GM21423 (cell line): ENCODE measurements around the gene IFT122.
"Not testable (repeated sequence)": the region's sequence is repeated elsewhere in the genome, so short reads cannot be mapped to it uniquely, and the experiment has no call there.

Experiments
- ATAC-seq: cut with Tn5 transposase; IDR thresholded peaks from one replicate; pipeline ENCODE4 v1.9.1; 2021; ENCODE audit warnings: mild to moderate bottlenecking, moderate library complexity; ENCODE audit not compliant: unreplicated experiment

The IFT122 gene

DNA sequence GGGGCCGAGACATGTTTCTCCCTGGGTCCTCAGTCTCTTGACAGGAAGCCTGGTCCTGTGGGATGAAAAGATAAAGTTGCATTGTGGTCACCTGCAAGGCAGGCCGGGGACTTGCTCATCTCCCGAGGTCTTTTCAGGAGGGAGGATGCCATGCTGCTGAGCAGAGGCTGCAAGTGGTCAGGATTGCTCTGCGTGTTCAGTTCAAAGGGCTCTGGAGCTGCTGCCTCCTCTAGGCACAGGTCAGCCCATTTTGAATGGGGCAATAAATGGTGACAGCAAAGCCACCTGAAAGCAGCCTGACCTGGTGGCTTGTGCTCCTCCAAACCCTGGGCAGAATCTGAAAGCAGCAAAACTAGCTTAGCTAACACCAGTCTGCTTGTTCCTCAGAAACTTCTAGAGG is 51.1 kb downstream of the IFT122 start:
- not testable (repeated sequence) for ATAC-seq

- ATAC-seq = no peak
These were observed 51.8 kb downstream of the IFT122 start for GRCh38 chr3:129491794-129492193.

GRCh38 chr3:129492691-129493090 is 52.7 kb downstream of the IFT122 start:
- ATAC-seq = no peak

- no peak for ATAC-seq
These were observed 53.2 kb downstream of the IFT122 start for GRCh38 chr3:129493206-129493605.

- ATAC-seq = not testable (repeated sequence)
These were observed 54.5 kb downstream of the IFT122 start for GRCh38 chr3:129494499-129494898.

DNA sequence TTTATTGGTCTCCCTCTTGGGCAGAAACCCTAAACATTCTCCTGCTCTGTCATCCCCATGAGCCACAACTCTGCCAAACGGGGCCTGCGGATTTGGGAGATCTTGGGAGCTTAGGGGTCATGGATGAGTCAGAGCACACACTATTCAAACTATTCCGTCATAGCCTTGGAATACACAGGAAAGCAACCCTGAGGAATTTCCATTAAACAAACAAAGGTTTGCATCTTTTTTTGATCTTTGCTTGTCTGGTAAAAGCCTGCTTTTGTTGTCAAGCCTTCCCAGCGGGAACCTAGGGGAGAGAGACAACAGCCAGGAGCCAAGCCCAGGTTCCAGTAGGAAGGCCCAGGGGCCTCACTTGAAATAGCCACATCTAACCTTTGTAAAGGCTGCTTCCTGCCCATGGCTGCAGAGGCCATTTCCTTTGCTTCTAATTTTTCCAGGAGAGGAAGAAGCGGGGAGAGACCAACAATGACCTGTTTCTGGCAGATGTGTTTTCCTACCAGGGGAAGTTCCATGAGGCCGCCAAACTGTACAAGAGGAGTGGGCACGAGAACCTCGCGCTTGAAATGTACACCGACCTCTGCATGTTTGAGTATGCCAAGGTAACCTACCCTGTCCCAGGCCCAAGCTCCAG is 55.1 kb downstream of the IFT122 start:
- not testable (repeated sequence) for ATAC-seq

GRCh38 chr3:129497876-129498275 is 57.9 kb downstream of the IFT122 start:
- ATAC-seq = not testable (repeated sequence)

- ATAC-seq = not testable (repeated sequence)
These were observed 58.8 kb downstream of the IFT122 start for GRCh38 chr3:129498603-129499488.

DNA sequence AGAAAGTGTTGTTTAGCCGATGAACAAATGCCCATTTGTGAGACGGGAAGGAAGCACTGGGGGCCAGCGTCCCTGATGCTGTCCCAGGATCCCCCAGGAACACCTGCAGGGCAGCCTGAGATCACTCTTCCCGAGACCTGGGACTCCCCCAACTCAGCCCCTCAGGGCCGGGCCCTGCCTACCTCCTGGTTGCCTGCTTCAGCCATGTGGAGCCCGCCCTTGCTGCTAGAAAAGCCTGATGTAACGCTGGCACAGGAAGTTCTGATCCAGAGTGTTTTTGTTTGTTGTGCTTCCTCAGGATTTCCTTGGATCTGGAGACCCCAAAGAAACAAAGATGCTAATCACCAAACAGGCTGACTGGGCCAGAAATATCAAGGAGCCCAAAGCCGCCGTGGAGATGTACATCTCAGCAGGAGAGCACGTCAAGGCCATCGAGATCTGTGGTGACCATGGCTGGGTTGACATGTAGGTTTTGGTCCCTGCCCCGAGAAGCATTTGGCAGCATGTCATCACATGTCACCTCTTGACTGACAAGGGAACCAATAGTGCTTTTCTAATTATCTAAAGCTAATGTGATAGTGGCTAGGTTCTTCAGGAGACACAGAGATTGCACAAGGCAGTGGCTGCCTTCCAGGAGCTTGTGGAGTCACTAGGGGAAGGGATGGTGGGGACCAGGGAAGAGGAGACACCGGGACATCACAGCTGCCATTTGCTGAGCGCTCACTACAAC is 59.7 kb downstream of the IFT122 start:
- not testable (repeated sequence) for ATAC-seq

DNA sequence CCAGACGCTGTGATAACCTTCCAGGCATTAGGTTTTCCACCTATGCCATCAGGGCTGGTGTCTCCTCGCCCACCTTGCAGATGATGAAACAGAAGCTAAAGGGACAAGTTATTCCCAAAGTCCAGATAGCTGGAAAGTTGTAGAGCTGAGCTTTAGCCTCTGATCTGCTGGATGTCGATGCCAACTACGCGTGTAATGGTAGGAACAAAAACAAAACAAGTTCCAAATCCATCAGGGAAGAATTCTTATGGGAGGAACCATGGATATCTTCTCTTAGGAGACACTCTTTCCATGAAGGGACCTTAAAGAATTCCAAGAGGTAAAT is 60.3 kb downstream of the IFT122 start:
- no peak for ATAC-seq

- no peak for ATAC-seq
These were observed 61.6 kb downstream of the IFT122 start for GRCh38 chr3:129501630-129502029.

DNA sequence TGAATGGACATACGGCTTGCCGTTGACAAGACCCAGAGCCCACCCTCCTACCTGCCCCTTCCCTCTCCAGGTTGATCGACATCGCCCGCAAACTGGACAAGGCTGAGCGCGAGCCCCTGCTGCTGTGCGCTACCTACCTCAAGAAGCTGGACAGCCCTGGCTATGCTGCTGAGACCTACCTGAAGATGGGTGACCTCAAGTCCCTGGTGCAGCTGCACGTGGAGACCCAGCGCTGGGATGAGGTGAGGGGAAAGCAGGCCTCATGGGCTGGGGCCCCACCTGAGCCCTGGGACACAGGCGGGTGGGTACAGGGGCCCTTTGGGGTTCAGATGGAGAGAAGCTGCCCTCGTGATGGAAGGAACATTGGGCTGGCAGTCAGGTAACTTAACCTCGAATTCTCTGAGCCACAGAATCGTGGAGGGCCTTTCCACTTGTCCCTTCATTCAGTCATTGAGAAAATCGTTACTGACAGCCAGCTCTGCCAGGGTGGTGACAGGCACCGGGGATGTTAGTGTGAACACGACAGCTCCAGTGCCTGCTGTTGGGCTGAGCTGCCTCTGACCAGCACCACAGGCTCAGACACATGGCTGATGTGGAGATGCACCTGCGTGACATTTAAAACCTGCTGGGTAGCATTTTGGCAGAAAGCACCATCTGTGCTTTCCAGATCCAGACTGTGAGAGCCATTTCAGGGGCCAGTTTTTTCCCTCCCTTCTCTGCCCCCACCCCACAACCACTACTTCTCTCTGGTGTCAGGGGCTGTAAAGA is 62.8 kb downstream of the IFT122 start:
- no peak for ATAC-seq

GRCh38 chr3:129503471-129504291 is 63.7 kb downstream of the IFT122 start:
- ATAC-seq = no peak

GRCh38 chr3:129504471-129505100 is 64.6 kb downstream of the IFT122 start:
- ATAC-seq = no peak

GRCh38 chr3:129505341-129505740 is 65.3 kb downstream of the IFT122 start:
- no peak for ATAC-seq

DNA sequence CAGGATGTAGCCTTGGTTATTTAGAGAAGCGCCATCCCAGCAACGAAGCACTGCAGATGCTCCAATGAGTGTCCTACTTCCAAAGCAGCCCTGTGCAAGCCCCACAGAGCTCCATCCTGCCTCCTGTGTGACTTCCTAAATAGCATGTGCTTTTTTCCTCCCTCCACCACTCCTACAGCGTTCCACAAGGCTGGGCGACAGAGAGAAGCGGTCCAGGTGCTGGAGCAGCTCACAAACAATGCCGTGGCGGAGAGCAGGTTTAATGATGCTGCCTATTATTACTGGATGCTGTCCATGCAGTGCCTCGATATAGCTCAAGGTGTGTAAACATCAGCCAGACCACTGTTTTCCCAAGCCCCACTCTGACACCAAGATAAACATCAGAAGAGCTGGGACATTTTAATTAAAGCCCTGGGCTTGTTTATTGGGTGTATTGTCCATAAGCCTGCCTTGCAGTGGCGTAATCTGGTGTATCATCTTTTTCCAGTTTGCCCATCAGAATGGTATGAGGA is 66.3 kb downstream of the IFT122 start:
- no peak for ATAC-seq

GRCh38 chr3:129507181-129507831 is 67.3 kb downstream of the IFT122 start:
- ATAC-seq = no peak

- no peak for ATAC-seq
These were observed 72.6 kb downstream of the IFT122 start for GRCh38 chr3:129512595-129512994.

GRCh38 chr3:129513705-129514104 is 73.7 kb downstream of the IFT122 start:
- ATAC-seq = no peak
